Fibroblast of villous mesenchyme (primary cell): ENCODE measurements around the gene NFAT5. TPM values are rescaled to one million over a fixed set of nuclear protein-coding genes. Genes with fewer than 3 reads are reported as not detected.

ENCODE experiments used
- DNase-seq: peaks from one replicate; pipeline ENCODE4 v3.0.0-alpha.2; 2010; ENCODE audit warnings: low read depth
- H3K4me3 ChIP-seq: 2 replicates; pipeline ENCODE4 v1.5.1; 2011; ENCODE audit warnings: low read depth, mild to moderate bottlenecking, low read length
- CTCF ChIP-seq: IDR thresholded peaks from 2 replicates; pipeline ENCODE4 v1.5.1; 2012; ENCODE audit warnings: low read depth, mild to moderate bottlenecking, low read length; ENCODE audit not compliant: insufficient read depth
- total RNA-seq: library from RNA; depleted of rRNA; stranded (reverse); fragments of >200 nt; gene quantifications from 2 replicates; pipeline ENCODE4 v1.2.3, GENCODE V29; 2012

Gene NFAT5
- total RNA-seq, 1 donor = 69.1 TPM

DNA sequence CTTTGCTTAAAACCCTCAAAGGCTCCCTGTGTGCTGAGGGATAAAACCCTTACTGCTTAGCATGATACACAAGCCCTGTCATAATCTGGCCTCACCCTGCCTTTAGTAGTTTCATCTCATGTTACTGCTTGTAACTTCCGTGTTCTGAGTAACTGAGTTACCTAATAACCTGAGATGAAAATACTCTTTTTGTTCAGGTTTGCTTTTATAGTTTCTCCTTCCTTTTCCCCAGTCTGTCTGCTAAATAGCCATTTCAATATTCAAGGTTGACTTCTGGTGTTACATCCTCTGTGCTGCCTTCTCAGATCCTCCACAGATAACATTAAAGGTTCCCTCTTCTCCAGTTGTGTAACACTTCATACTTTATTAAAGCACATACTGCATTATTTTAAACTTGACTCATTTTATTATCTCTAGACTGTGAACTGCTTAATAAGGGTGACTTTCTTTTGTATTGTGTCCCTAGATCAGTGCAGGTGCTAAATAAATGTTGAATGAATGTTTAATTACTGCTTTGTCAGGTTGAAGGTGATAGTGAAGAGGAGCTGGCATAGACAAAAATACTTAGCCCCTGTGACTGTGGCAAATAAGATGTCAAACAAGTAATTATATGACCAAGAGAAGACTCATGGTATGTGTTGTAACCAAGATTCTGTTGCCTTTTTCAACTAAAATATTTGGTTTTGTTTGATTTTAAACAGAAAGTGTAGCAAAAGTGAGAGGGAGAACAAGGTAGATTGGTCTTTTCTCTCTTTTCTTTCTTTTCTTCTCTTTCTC is 47.8 kb downstream of the NFAT5 start:
- no peak overlapping the region for H3K4me3 ChIP-seq
- DNase-seq = peak; percentile 58
- TF ChIP-seq CTCF = no peak

DNA sequence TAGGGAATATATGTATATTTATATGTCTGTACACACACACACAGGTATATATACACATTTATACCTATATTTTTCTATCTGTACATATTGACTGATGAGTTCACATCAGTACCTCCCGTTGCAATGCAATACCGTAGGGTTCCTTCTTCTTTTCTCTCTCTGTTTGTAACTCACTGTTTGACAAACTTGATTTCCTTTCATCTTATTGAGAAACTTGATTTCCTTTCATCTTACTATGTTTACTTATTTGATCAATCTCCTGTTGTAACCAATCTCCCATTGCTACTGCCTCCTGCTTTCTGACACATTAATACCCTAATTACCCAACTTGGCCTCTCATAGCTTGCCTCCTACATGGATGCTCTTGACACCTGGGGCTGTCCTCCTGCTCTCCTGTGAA is 49.8 kb downstream of the NFAT5 start:
- no peak for DNase-seq
- H3K4me3 ChIP-seq = no peak overlapping the region
- TF ChIP-seq CTCF = no peak

DNA sequence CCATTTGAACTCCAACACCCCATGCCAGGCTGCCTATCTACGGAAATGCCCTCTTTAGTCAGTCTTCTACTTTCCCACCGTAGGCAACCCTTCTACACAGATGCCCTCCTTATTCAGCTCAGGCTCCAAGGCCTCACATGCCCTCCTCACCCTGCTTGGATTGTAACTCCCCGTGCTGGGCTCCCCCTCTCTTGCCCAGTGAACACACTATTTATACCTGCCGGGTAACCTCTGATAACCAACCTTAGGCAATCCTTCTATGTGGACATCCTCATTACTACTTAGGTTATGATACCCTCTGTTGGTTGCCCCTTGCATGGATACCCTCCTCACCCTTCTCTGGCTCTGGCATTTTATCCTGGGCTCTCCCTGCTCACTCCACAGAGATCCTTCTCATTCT is 50.3 kb downstream of the NFAT5 start:
- H3K4me3 ChIP-seq = no peak overlapping the region
- no peak for DNase-seq
- TF ChIP-seq CTCF = no peak

GRCh38 chr16:69618307-69618706 is 52.5 kb downstream of the NFAT5 start:
- no peak for TF ChIP-seq CTCF
- no peak for DNase-seq
- no peak overlapping the region for H3K4me3 ChIP-seq

DNA sequence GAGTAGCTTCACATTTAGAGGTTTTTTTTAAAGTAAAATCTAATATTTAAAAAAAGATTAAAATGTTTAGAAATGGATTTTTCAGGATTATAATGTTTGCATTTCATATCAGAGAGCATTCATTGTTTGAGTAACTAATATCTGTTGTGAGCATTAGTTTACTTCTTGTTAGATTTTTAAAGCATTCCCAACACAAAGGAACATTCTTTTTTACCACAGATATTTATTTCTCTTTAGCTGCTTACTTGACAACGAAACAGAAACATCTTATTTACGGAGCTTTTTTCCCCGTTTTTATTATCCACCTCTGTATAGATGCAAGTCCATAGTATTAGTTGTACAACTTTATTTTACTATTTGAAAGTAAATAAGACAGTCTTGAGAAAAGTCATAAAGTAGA is 53.0 kb downstream of the NFAT5 start:
- peak; percentile 57 for DNase-seq
- H3K4me3 ChIP-seq = peak overlapping the region; percentile 2
- no peak for TF ChIP-seq CTCF

DNA sequence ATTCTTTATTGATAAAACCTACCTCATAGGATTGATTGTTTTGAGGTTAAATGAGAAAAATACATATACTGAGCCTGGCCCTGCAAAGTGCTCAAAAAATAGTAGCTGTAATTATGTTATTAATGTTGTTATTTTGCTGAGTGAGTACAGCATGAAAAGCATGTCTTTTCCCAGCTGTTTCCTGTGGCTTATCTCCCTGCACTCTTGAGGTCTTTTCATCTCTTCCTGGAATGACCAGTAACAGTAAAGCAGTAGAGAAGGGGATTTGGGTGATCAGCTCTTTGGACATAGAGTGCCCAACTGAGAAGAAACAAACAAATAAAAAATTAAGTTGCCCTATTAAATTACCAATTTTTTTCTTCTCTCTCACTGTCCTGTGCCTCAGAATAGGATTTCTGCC is 53.7 kb downstream of the NFAT5 start:
- peak overlapping the region; percentile 4 for H3K4me3 ChIP-seq
- DNase-seq = peak; percentile 74
- no peak for TF ChIP-seq CTCF

DNA sequence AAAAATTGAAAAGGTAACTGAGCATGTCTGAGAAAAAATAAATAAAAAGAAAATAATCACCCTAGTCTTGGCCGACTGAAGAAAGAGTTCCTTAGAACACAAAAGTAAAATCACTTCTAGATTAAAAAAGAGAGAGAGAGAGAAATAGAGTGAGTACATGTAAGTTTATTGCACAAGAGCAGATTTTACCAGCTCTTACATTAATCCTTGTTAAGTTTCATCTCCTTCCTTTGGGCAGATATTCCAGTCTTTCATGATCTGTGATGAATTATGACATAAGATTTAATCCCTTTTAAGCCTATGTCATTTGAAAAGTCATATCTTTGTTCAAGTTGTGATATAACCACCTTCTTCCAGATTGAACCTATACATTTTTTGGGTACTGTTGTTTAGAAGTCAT is 54.8 kb downstream of the NFAT5 start:
- no peak overlapping the region for H3K4me3 ChIP-seq
- DNase-seq = peak; percentile 85
- TF ChIP-seq CTCF = no peak
